NB4 (cell line): Measurements from ENCODE around the gene ROBO3.

Experiments used
- CTCF ChIP-seq: IDR thresholded peaks from one replicate; pipeline ENCODE4 v1.5.1; 2012; ENCODE audit warnings: low read depth, low read length
- POLR2A ChIP-seq: IDR thresholded peaks from 2 replicates; pipeline ENCODE4 v1.6.1; 2011; ENCODE audit warnings: mild to moderate bottlenecking; ENCODE audit not compliant: insufficient read length; ENCODE audit errors: extremely low read depth

- TF ChIP-seq CTCF (no peak), POLR2A (no peak)
These were observed 29.3 kb upstream of the ROBO3 start for GRCh38 chr11:124835918-124836317.
